ENCODE data around the gene MYO5B.
A peak's percentile ranks its signal among the peaks of the same experiment; 100 is the strongest.

MYO5B gene

DNA sequence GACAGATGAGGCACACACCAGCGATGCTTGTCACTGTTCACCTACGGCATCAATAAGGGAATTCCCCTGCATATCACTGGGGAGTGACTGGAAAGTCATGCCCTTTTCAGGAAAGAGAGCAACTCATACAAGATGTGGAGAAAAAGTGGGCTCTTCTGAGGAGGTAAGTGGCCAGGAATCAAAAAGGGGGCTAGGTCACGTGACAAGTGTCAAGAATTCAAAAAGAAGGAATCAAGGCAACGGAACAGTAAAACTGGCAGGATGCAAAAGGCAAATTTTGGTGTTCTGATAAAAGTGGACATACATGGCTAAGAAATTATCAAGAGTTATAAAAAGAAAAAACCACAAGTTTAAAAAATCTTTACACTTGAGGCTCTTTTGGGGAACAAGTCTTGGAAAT, 190.9 kb downstream of the MYO5B start:
- no peak for DNase-seq

DNA sequence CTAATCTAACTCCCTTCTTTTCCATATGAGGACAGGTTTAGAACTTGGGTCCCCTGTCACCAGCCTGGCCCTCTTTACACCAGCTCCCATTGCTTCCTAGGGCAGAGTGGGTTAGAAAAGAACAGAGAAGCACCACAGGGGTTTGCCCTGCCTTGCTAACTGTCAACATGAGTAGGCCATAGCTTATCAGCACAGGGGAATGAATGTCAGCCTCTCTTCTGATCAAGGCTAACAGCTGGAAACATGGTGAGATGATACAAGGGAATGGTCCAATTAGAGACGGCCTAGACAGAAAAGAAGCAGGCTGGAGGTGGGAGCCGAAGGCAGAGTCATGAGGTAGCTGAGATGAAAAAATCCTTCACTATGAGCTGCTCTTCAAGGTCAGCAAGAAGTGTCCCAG, 192.2 kb downstream of the MYO5B start:
- no peak for DNase-seq

DNA sequence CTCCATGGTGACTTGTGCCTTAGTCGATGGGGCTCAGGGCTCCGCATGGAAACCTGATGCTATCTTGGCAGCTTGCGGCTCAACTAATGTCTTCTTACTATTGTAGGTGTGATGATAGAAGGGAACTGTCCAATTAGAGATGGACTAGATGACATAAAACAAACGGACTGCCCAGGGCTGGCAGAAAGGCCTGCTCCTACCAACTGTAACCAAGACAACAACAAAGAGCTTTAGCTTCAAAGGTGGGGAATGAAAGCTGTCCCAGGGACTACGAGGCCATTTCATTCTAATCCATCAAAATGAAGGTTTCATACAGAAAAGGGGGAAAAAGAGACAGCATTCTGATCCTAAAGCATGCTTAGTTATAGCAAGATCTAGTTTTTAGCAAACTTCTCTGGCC, 194.7 kb downstream of the MYO5B start:
- DNase-seq = no peak

DNA sequence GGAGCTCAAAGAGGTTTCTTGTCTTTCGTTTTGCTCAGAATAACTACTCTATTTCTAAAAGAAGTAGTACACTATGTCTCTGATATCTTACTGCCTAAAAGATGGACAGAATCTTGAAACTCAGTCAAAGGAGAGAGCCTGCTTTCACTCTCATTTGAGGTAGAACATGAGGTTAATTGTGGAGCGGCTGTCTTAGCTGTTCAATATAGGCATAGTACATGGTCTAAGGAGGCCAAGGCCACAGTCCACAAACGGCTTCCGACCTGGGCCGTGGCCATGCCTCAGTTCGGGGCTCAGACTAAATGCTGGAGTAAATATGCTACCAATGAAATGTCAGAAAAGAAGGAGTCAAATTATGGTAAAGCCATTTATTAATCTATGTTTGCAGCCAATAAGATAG, 195.8 kb downstream of the MYO5B start:
- no peak for DNase-seq

DNA sequence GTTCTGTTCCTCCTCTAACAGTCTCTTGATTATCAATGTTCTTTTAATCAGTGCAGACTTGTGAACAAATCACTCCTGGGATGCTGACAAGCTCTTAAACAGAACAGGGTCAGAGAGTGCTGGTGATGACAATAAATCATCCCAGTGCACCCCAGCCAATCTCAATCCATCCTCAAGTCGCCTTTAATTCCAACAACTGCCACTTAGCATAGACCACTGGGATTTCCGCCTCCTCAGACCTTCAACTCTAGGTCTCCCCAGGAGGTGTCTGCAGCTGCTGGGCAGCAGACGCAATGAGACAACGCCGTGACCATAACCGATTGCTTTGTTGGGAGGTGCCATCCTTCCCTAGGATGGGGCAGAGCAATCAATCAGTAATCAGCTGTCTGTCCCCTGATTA, 197.4 kb downstream of the MYO5B start:
- DNase-seq = no peak

DNA sequence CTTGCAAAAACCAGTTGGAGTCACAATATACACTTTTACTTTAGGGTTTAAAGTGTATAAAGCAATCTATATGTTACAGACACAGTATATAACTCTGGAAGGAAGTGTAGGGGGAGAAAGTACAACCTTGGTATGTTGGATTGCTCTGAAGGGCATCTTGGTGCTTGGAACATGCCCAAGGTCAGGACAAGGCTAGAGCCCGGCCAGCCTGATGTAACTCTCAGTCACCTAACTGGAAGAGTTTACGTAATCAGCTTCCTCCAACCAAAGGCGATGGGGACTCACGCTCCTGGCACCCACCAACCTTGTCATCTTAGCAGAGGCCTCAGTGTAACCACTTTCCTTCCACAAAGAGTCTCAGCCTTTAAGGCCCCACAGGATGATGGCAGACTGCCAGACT, 200.5 kb downstream of the MYO5B start:
- no peak for DNase-seq

DNA sequence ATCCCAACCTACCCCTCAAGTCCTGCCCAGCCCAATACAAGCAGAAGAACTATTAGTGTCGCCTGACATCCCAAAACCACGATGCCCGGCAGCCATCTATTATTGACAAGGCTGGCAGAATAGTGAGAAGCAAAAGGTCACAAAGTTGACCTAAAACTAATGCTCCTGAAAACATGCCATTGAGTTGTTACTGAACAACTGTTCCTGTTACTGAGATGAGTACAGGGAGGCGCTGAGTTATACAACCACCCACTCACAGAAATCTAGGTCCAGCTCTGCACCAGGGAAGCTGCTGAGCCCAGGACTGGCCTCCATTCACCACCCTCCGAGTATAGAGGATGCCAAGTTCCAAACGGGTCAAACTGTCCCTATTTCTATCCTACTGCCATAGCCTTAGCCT, 201.6 kb downstream of the MYO5B start:
- no peak for DNase-seq

DNA sequence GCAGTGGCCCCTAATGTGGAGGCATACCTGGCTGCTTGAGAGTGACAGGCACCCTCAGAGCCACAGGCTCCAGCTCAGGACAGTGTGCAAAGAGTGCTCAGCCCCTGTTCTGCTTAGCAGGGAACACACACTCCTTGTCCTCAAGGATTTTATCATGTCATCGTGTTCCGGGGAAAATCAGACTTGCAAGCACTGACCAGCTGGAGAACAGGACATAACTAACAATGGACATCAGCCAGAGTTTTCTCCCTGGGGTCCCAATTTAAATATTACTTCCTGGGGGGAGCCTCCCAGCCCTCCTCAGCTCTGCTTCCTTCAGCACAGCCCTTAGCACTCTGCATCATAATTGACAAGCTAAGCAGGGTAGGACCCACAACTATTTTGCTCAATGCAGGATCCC, 206.2 kb downstream of the MYO5B start:
- DNase-seq = no peak

DNA sequence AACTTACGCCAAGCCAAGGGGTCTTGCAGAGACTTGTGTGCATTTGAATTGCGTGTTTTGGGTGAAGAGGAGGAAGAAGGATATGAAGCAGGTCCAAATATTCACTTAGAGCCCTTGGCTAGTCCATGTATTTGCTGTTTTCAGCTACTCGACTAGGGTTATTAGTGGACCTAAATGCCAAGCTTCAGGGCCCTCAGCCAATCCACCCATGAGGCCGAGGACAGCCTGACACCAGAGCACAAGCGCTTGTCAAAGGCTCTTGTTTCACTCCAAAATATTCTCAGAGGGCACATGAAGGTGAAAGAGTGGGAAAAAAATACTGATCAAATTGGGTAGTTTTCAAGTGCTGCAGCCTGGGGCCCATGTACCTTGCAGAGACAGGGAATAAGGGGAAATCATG, 206.8 kb downstream of the MYO5B start:
- DNase-seq = no peak

DNA sequence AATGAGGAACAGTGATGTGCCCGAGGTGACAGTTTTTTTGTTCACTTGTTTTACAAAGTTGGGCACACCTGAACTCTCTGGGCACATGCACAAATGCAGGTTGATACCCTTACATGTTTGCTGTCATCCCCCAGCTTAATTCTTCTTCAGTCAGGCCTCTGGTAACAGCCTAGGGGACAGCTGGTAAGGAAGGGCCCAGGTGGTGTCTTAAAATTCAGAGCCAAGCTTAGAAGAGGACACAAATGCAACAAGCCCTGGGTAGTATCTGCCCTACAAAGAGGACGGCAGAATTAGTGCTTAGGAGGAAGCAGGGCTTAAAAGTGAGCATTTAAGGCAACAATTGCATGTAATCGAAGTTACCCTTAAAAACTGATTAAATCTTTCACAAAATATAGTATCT, 209.7 kb downstream of the MYO5B start:
- no peak for DNase-seq

DNA sequence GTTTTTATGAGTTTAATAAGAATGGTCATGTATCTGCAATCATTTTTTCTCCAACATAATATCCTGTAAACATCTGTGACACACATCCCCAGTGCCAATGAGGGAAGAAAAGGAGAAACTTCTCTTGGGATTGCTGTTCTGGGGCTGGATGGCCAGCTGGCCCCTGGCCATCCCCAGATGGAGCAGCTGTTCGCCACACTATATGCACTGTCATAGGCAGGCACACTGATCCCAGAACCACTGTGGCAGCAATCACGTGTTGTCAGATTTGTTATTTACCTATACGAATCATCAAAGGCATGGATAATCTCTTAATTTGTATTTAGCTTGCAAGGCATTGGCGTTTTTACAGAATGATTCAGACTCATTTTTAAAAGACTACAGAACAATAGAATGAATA, 214.1 kb downstream of the MYO5B start:
- no peak for DNase-seq

DNA sequence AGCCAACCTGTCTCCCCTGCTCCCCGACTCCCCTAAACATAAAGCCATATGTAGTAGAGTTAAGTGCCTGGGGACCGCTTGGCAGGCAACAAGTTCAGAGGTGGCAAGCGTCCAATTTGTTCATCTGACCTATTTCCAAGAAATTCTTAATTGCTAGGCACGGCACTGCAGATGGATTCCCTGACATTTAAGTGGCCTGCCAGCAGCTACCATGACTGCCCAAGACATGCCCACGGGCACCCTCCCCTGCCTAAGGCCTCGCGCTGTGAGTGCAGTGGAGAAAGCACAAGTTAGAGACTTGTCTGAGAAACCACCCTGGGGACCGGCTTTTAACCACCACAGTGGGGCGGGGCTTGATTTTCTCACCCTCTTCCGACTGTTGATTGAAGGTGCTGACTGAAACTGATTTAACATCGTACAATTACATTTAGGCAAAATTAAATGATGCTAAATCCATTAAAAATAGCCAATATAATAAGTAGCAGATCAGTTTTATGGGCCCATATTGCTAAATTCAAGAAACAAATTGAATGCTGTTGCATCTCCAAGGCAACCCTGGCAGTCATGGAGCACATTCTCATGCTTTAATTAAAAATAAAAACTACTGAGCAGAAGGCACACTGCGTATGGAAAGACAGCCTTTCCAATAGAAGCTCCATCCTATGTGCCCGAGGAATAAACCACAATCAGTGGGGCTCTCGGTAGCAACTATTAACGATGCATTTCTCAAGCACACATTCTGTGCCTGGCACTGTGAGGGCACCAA, 218.0 kb downstream of the MYO5B start:
- DNase-seq = peak; percentile 45

DNA sequence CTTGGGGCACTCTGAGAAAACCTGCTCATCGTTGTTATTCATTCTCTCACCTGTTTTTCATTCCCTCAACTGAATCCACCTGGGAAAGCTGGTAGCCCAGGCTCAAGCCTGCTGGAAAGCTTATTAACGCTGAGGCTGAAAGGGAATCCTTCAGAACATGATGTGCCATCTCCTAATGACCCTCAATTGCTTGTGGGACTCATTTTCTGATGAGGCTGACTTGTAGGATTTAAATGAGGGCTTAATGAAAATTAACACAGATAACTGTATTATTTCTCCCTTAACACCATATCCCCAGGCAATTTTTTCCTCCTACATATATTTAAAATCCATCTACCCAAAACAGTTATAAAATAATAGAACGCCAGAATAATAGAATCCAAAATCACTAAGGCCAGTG, 218.9 kb downstream of the MYO5B start:
- DNase-seq = no peak

DNA sequence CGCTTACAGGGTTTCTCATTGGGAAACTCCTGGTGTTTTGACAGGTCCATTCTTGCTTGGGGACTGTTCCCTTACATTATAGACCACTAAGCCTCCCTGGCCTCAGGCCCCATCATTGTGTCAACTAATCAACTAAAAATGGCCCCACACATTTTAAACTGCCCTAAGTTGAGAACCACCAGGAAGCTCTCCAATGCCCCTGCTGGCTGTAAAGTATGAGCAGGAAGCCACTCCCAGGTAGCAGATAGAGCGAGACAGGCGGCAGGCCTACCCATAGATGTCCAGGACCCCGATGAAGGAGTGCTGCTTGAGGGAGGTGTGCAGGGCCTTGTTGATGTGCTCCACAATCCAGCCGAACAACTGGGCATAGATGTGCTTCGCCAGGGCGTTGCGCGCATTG, 220.9 kb downstream of the MYO5B start:
- no peak for DNase-seq

DNA sequence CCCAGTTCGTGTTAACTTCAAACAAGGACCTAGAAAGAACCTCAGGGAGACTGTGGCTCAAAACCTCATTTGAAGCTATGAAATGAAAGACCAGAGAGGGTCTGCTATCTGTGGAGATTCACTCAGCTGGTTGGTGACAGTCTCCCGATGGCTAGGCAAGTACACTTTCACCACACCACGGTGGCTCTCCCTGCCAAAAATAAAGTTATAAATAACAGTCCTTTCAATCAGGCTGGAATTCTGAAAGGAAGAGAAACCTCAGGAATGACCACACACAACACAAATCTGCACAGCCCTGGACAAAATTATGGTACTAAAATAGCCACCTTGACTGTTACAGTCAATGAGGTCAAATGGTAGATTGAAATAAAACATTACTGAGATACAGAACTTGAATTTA, 221.4 kb downstream of the MYO5B start:
- no peak for DNase-seq

DNA sequence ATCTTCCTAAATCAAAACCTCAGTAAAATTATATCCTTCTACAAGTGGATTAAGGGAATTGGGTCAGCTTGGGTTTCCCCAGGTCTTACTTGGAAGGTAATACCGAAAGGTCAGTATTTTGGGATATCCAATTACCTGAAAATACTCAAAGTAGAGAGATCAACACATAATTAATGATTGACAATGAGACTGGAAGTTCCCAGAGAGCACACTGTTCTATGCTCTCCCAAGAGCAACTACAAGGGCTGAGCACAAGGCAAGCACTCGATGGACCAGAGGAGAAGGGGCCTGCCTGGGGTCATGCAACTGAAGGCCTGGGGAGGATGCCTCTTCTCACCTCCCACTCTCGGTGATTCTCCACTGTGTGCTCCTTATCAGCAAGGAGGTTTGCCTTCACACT, 222.4 kb downstream of the MYO5B start:
- DNase-seq = no peak

DNA sequence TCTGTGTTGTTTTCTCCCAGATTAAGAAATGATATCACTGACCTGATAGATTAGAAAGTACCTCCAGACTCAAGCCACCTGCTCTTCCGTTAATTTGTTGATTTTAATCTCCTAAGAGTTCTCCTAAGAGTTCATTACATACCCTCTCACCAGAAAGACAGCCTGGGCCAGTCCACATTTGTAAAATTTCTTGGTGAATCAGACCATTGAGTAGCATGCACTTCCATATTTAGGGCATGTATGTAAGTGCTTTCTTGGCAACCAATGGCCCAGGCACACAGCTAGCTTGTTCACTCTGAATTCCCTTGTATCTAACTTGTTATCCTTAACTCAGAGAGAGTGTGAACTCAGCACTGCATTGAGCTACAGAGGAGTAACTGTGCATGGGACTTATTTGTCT, 223.5 kb downstream of the MYO5B start:
- DNase-seq = no peak

DNA sequence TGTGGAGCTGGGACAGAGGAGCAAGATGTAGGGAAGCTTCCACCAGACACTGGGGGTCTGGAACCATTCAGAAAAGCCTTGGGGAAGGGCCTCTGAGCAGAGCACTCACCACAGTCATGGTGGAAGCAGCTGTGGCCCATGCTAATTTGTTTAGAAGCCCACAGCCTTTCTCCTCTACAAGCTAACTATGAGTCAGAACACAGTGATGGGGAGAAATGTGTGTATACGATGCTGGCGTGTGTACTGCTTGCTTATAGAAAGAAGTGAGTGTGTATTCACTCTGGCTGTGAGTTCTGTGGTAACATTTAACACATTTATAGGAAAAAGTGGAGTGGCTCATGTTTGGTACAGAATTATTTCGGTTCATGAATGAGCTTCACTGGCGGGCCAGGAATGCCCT, 224.6 kb downstream of the MYO5B start:
- DNase-seq = no peak

DNA sequence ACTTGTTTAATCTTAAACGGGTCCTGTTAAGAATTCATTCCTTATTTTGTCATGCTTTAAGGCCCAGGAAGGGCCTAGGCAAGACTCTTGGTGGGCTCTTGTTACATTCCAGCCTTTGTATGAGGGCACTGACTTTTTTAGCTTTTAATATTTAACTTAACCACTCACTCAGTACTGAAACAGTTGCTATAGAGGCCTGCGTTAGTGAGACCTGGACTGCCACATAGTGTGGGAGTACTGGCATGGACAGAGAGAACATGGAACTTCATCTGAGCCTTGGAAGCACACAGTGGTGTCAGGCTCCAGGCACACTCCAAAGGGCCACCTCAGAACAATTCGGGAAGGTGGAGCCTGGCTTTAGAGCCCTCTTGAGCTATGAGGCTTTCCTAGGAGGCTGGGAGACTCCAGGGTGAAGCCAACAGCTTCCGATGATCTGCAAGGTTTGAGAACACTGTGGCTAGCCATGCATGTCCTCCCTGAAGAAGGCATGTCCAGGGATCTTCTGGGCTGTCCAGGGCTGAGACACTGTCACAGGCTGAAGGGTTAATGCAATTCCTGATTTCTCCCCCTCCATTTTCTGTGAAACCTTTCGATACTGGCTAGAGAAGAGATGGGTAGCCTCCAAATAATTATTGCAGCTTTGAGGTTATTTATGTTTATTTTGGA, 226.2 kb downstream of the MYO5B start:
- DNase-seq = no peak

DNA sequence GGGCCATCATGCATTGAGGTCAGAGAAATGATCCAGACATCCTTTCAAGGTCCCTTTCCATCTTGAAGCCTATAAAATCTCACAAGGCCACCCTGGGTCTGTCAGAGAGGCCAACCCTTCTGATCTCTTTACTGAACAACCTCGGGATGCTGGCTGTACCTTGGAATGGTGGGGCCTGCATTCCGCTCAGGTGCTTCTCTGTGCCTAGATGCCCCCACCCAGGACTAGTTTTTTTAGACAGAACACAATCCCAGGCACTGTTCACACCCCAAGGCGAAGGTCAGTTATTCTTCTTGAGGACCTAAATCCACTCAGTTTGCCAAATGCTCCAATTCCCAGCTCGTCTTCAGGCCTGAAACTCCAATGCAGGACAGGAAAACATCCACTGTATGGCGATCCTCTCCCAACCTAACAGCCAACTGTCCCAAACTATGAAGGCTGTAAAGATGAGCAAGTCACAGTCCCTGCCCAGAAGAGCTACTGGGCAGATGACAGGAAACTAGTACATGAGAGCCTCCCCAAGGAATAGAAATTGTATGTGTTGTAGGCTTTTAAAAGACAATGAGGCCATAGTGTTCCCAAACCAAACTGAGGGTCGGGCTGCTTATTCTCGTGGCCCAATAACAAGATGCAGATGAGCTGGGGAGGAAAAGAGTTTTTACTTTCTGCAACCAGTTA, 227.2 kb downstream of the MYO5B start:
- no peak for DNase-seq

DNA sequence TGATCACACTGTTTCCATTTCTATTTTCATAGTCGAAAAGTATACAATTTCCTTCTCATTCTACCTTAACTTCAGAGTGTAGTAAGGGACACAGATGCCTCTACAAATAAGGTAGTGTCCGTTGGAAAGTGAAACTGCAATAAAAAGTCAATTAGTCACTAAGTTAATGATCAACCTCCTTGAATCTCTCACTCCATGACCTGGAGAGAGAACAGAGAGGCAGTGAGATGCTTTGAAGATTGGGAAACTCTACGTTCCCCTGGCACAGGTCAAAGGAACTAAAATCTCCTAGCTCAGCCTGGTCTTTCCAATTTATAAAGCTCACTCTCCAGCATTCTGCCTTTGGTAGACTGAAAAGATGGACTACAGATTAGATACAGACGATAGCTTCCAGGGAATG, 227.8 kb downstream of the MYO5B start:
- no peak for DNase-seq

DNA sequence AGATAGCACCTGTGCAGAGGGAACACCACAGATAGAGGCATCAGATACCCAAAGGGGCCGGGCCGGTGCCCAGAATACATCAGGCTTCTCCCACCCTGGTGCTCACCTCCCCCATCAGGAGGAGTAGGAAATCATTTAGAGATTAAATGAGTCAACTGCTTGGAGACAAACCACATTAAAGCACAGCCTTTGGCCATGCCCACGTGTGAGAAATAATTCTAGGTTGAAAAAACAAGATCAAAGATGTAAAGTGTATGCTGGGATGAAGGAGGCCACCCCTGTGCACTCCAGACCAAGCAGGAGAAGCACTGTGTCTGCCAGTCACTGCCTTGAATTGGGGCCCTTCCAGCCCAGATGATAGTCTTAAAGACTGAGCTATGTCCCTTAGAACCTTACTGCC, 228.9 kb downstream of the MYO5B start:
- DNase-seq = no peak

DNA sequence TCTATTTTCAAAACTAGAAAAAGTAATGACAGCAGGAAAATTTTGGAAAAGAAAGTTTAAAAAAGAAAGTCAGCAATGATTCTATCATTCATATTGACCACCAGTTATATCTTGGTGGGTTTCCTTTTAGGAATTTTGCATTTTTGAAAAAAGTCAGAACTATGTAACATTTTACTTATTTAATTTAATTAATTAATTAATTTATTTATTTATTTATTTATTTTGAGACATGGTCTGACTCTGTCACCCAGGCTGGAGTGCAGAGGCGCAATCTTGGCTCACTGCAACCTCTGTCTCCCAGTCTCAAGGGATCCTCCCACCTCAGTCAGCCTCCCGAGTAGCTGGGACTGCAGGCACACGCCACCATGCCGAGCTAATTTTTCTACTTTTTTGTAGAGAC, 231.7 kb downstream of the MYO5B start:
- no peak for DNase-seq

DNA sequence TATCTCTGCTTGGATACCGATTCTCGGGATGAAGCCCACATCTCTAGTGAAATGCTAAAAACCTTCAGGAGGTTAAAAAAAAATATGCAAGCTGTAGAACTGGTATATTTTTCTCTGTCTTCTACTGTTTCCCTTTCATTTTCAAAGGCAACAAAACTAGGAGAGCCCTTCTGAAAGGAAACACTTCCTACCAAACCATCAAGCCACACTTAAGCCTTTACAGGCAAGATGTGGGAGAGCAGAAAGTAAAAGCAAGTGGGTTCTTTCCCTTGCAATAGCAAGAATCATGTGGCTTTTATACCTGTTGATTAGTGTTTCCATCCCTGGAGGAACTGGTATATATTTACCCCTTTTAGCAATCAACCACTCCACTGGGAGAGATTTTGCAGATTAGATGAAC, 233.7 kb downstream of the MYO5B start:
- no peak for DNase-seq

DNA sequence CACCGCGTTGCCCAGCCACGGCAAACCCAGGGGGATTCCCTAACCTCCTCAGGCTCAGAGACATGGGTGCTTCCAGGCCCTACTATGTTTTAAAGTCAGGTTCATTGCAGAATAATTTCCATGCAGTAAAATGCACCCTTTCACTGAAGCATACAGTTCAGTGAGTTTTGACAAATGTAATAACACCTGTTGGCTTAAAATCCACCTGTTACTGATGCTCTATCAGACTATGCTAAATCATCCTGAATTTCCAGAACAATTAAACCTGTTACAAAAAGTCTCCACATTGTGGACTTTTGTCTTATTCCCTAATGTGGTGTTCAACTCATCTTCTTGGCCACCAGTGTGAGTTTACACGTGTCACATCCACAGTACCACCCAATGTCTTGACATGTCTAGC, 234.6 kb downstream of the MYO5B start:
- DNase-seq = no peak
